GM23248 (cell line): Measurements from ENCODE around the gene ARMC7.

Experiments
- EZH2 ChIP-seq: fragments of 200-600 bp; sonication (generic); IDR thresholded peaks from 2 replicates; pipeline ENCODE4 v1.6.1; 2018; ENCODE audit warnings: antibody characterized with exemption, mild to moderate bottlenecking; ENCODE audit not compliant: insufficient read depth, poor library complexity, severe bottlenecking
- EZH2phosphoT487 ChIP-seq: fragments of 200-600 bp; sonication (generic); IDR thresholded peaks from 2 replicates; pipeline ENCODE4 v1.6.1; 2018; ENCODE audit warnings: antibody characterized with exemption, moderate library complexity, mild to moderate bottlenecking, low read depth; ENCODE audit not compliant: insufficient read depth

GRCh38 chr17:75093548-75094158 lies 16.1 kb upstream of the ARMC7 start:
- TF ChIP-seq EZH2phosphoT487 (no peak), EZH2 (no peak)
